GM12891 (cell line): ENCODE measurements around the gene LSM4.
"Not testable (repeated sequence)": the region's sequence is repeated elsewhere in the genome, so short reads cannot be mapped to it uniquely, and the experiment has no call there.

Source experiments
- POLR2A ChIP-seq: IDR thresholded peaks from 2 replicates; pipeline ENCODE4 v1.6.1; 2011; ENCODE audit warnings: low read depth, low read length, control low read depth
- POLR2AphosphoS5 ChIP-seq: IDR thresholded peaks from 2 replicates; pipeline ENCODE4 v1.6.1; 2011; ENCODE audit warnings: low read depth, low read length, control low read depth
- POU2F2 ChIP-seq: IDR thresholded peaks from 2 replicates; pipeline ENCODE4 v1.6.1; 2011; ENCODE audit warnings: low read depth, mild to moderate bottlenecking, control low read depth, low read length, moderate library complexity
- TAF1 ChIP-seq: IDR thresholded peaks from 2 replicates; pipeline ENCODE4 v1.6.1; 2011; ENCODE audit warnings: low read depth, low read length, control low read depth

GRCh38 chr19:18354743-18355142, 31.9 kb upstream of the LSM4 start:
- TF ChIP-seq POLR2A, TAF1, POLR2AphosphoS5, POU2F2: not testable (repeated sequence)
